Esophagus mucosa (tissue), 1 donor: ENCODE results near the gene WIPI1. TPM values are rescaled to one million over a fixed set of nuclear protein-coding genes. Genes with fewer than 3 reads are reported as not detected.
A peak's percentile ranks its signal among the peaks of the same experiment; 100 is the strongest.
"Not testable (repeated sequence)": the region's sequence is repeated elsewhere in the genome, so short reads cannot be mapped to it uniquely, and the experiment has no call there.

Source experiments
- ATAC-seq: fragments of 200-7000 bp; cut with Tn5 transposase; one replicate; pipeline ENCODE4 v1.9.1; 2020
- total RNA-seq: library from RNA; stranded (reverse); gene quantifications from one replicate; pipeline ENCODE4 v1.2.4, GENCODE V29; 2023
- donor health status: DM: yes; HTN: yes; CAD: no.

Gene WIPI1
- total RNA-seq, 1 donor from 2014 or later = 13.3 TPM

GRCh38 chr17:68413597-68414560 lies 43.4 kb downstream of the WIPI1 start:
- not testable (repeated sequence) for ATAC-seq

GRCh38 chr17:68407656-68408055 lies 49.6 kb downstream of the WIPI1 start:
- ATAC-seq = not testable (repeated sequence)

- ATAC-seq = not testable (repeated sequence)
Observed at GRCh38 chr17:68403837-68404236, 53.5 kb downstream of the WIPI1 start.

GRCh38 chr17:68403122-68403521 lies 54.2 kb downstream of the WIPI1 start:
- no peak for ATAC-seq

GRCh38 chr17:68401288-68401687 lies 56.0 kb downstream of the WIPI1 start:
- ATAC-seq = no peak

GRCh38 chr17:68400404-68400735 lies 56.9 kb downstream of the WIPI1 start:
- ATAC-seq = no peak

GRCh38 chr17:68399638-68400403 lies 57.5 kb downstream of the WIPI1 start:
- peak; percentile 19 for ATAC-seq

- ATAC-seq = peak; percentile 57
Observed at GRCh38 chr17:68398691-68399637, 58.3 kb downstream of the WIPI1 start.

GRCh38 chr17:68397108-68397536 lies 60.2 kb downstream of the WIPI1 start:
- no peak for ATAC-seq

GRCh38 chr17:68396226-68397107 lies 60.8 kb downstream of the WIPI1 start:
- ATAC-seq = peak; percentile 28

GRCh38 chr17:68394608-68395331 lies 62.5 kb downstream of the WIPI1 start:
- no peak for ATAC-seq

GRCh38 chr17:68391561-68392268 lies 65.6 kb downstream of the WIPI1 start:
- ATAC-seq = no peak

- no peak for ATAC-seq
Observed at GRCh38 chr17:68390888-68391545, 66.3 kb downstream of the WIPI1 start.

- no peak for ATAC-seq
Observed at GRCh38 chr17:68389041-68389440, 68.3 kb downstream of the WIPI1 start.

GRCh38 chr17:68387435-68388218 lies 69.7 kb downstream of the WIPI1 start:
- ATAC-seq = no peak

GRCh38 chr17:68385490-68386215 lies 71.6 kb downstream of the WIPI1 start:
- no peak for ATAC-seq

- no peak for ATAC-seq
Observed at GRCh38 chr17:68384941-68385340, 72.4 kb downstream of the WIPI1 start.

- no peak for ATAC-seq
Observed at GRCh38 chr17:68384471-68384870, 72.8 kb downstream of the WIPI1 start.
